RWPE1 (cell line): ENCODE results near the gene CBX1.

Experiments
- CTCF ChIA-PET: fragments of 350-600 bp; sonication (Branson Sonifier 250); formaldehyde crosslinking; extraction: SDS; loops from one replicate; lab custom pipeline; 2021; lab: Yijun Ruan, JAX
- POLR2A ChIA-PET: fragments of 400-600 bp; formaldehyde crosslinking; extraction: SDS; loops from one replicate; lab custom pipeline; 2020; ENCODE audit warnings: antibody characterized with exemption; ENCODE audit not compliant: low non-redundant PET; lab: Yijun Ruan, JAX
- DNase-seq: peaks from one replicate; pipeline ENCODE4 v3.0.0; 2012; ENCODE audit warnings: low spot score
- H3K27ac ChIP-seq: fragments of 450-650 bp; 2 replicates; pipeline ENCODE4 v1.5.1; 2017
- CTCF ChIP-seq: fragments of 450-650 bp; conservative IDR thresholded peaks from 2 replicates; pipeline ENCODE4 v1.5.1; 2017; ENCODE audit warnings: low read depth, mild to moderate bottlenecking

Gene CBX1

DNA sequence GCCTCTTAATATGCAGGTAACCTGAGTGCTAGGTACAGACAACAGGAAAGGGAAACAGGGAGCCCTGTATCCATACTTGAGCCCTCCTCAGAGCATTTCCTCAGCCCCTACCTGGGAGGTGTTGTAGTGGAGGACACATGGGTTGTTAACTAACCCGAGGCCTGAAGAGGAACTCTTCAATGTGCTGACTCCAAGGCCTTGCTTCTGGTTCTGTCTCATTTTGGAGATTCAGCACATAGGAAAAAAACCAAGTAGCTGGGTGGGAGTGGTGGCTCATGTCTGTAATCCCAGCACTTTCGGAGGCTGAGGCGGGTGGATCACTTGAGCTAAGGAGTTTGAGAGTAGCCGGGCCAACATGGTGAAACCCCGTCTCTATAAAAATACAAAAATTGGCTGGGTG, 31.1 kb upstream of the CBX1 start:
- ChIA-PET POLR2A (no interaction called here), CTCF (interaction anchor here (0.6 to 2.0 kb wide), 5 partner anchors 35 to 184 kb away, joined by 3 to 12 read pairs (median 3); no protein-coding TSS in a partner anchor)
- no peak for TF ChIP-seq CTCF
- H3K27ac ChIP-seq, result no peak overlapping the region
- no peak for DNase-seq

DNA sequence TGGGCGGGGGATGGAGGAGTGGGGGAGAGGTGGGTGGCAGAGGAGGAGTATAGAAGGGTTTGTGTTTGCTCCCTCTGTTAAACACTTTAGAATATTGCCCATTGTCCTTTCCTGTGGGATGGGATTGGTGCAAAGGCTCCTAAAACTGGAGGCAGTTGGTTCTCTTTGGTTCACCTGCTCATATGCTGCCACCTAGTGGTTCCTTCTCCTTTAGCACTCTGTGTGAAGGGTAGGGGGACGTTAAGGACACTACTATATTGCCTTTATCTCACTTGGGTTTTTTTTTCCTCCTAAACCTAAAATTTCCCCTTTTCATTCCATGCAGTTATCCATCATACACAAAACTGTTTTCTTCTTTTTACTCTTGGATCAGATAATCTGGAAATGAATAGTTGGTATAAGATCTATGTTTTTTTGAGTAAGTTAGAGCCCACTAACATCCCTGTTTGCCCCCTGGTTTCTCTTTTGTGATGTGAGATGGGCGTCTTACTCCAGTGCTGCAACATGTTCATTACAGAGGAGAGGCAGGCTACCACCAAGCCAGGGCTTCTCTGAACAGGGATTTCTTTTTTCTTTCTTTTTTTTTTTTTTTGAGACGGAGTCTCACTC, 30.0 kb upstream of the CBX1 start:
- H3K27ac ChIP-seq, result peak overlapping the region; percentile 53
- POLR2A ChIA-PET, result interaction anchor here (1.0 kb wide), 1 partner anchor 83 kb away, joined by 3 read pairs; no protein-coding TSS in a partner anchor
- peak; percentile 91 for TF ChIP-seq CTCF
- CTCF ChIA-PET, result interaction anchor here (0.6 to 2.8 kb wide), 8 partner anchors 12 to 289 kb away, joined by 3 to 18 read pairs (median 4); no protein-coding TSS in a partner anchor
- peak; percentile 67 for DNase-seq

- TF ChIP-seq CTCF, result no peak
- no peak for DNase-seq
- CTCF ChIA-PET, result interaction anchor here (0.7 to 2.8 kb wide), 2 partner anchors 104 to 327 kb away, joined by 5 to 18 read pairs; no protein-coding TSS in a partner anchor
- H3K27ac ChIP-seq, result no peak overlapping the region
- POLR2A ChIA-PET, result no interaction called here
Observed at GRCh38 chr17:48129981-48130380, 28.7 kb upstream of the CBX1 start.

DNA sequence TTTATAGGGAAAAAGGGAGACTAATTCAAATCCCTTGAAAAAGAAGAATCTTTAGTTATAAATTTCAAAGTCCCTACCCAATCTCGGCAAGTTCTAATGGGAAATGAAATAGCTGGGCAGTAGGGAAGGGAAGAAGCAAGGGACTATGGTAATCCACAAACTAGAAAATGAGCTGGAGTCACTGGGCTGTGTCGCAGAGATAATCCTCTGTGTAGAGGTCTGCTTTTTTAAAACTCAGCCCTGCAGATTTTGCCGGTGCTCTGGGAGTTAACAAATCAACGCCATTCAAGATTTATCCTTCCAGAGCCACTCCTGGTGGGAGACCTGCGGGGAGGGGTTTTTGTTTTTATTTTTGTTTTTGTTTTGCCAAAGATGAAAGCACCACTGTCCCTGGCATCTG, 27.1 kb upstream of the CBX1 start:
- H3K27ac ChIP-seq, result no peak overlapping the region
- POLR2A ChIA-PET, result interaction anchor here (0.6 kb wide), 1 partner anchor 43 kb away, joined by 3 read pairs; no protein-coding TSS in a partner anchor
- no peak for DNase-seq
- no peak for TF ChIP-seq CTCF
- CTCF ChIA-PET, result no interaction called here

DNA sequence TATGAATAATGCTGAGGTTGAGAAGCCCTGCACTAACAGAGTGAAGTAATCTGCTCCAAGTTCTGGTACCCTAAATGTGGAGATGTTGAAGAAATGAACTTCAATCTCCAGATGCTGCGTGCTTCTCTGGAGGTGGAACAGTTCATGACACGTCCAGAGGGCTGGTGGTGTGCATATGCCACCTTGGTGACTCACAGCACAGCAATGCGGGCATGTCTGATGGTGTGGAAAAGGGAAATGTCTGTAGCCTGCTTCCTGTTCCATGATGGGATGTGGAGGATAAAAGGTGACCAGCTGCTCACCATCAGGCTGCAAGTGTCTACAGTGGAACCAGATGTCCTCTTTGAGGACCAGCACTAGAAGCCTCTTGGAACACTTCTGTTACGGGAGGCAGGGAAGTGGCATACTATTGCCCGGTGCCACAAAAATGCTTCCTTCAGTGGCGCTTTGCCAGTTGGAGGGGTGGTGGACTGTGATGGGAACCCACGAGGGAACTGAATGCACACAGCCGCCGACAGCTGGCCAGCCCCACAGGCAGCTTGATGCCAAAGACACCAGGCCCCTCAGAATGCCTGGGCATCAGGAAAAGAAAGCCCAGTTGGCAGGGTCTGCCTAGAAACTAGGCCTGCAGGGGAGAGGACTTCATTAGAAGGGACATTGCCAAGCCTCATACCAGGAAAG, 26.2 kb upstream of the CBX1 start:
- ChIA-PET CTCF (interaction anchor here (0.7 kb wide), 1 partner anchor 72 kb away, joined by 5 read pairs; no protein-coding TSS in a partner anchor), POLR2A (interaction anchor here (0.7 kb wide), 1 partner anchor 19 kb away, joined by 3 read pairs; the partner anchor contains the start of gene SNX11)
- H3K27ac ChIP-seq, result peak overlapping the region; percentile 92
- peak; percentile 93 for DNase-seq
- TF ChIP-seq CTCF, result no peak

GRCh38 chr17:48126532-48126850, 25.2 kb upstream of the CBX1 start:
- CTCF ChIA-PET, result no interaction called here
- POLR2A ChIA-PET, result no interaction called here
- no peak for TF ChIP-seq CTCF
- H3K27ac ChIP-seq, result peak overlapping the region; percentile 92
- DNase-seq, result no peak
